ENCODE results near the gene NDUFAF7.
A peak's percentile ranks its signal among the peaks of the same experiment; 100 is the strongest.
"Not testable (repeated sequence)": the region's sequence is repeated elsewhere in the genome, so short reads cannot be mapped to it uniquely, and the experiment has no call there.

Gene NDUFAF7

GRCh38 chr2:37231241-37232130, at the start of gene NDUFAF7, which contains the start of gene CEBPZ:
Gene NDUFAF7, plus strand, starts transcription at chr2:37231658. Its CDS starts 48 bp downstream, at chr2:37231706.
Gene CEBPZ, minus strand, starts transcription at chr2:37231596. Its CDS starts 29 bp downstream, at chr2:37231567.
- peak; percentile 84 for DNase-seq (ENCODE audit: insufficient read length, low spot score)
- peak; percentile 94 for FAIRE-seq

- DNase-seq (ENCODE audit: insufficient read length, low spot score) (no peak), FAIRE-seq (no peak)
Observed at GRCh38 chr2:37181726-37182684, 49.5 kb upstream of the NDUFAF7 start.

GRCh38 chr2:37188570-37188969, 42.9 kb upstream of the NDUFAF7 start, which contains the start of gene SULT6B1:
Gene SULT6B1, minus strand, starts transcription at chr2:37188670. Its CDS starts 30 bp downstream, at chr2:37188640.
- FAIRE-seq (no peak), DNase-seq (ENCODE audit: insufficient read length, low spot score) (no peak)

- FAIRE-seq (no peak), DNase-seq (ENCODE audit: insufficient read length, low spot score) (no peak)
Observed at GRCh38 chr2:37189452-37190153, 41.9 kb upstream of the NDUFAF7 start.

GRCh38 chr2:37190290-37190689, 41.2 kb upstream of the NDUFAF7 start:
- FAIRE-seq (no peak), DNase-seq (ENCODE audit: insufficient read length, low spot score) (no peak)

GRCh38 chr2:37191253-37191652, 40.2 kb upstream of the NDUFAF7 start:
- FAIRE-seq (no peak), DNase-seq (ENCODE audit: insufficient read length, low spot score) (no peak)

- FAIRE-seq: no peak
Observed at GRCh38 chr2:37191747-37192146, 39.7 kb upstream of the NDUFAF7 start.

GRCh38 chr2:37192551-37192950, 38.9 kb upstream of the NDUFAF7 start:
- no peak for FAIRE-seq

More at GRCh38 chr2:37191747-37192146, 39.7 kb upstream of the NDUFAF7 start:
- no peak for DNase-seq (ENCODE audit: insufficient read length, low spot score)

GRCh38 chr2:37195862-37196319, 35.6 kb upstream of the NDUFAF7 start:
- FAIRE-seq; DNase-seq (ENCODE audit: insufficient read length, low spot score): not testable (repeated sequence)

More at GRCh38 chr2:37192551-37192950, 38.9 kb upstream of the NDUFAF7 start:
- DNase-seq (ENCODE audit: insufficient read length, low spot score): no peak

- DNase-seq (ENCODE audit: insufficient read length, low spot score) (peak; percentile 72), FAIRE-seq (peak; percentile 89)
Observed at GRCh38 chr2:37196320-37197195, 34.9 kb upstream of the NDUFAF7 start, which contains the start of gene CEBPZOS. Gene CEBPZOS, plus strand, starts transcription at chr2:37196496. Its CDS starts 3,209 bp downstream, at chr2:37199705.

- DNase-seq (ENCODE audit: insufficient read length, low spot score): no peak
- FAIRE-seq: no peak
Observed at GRCh38 chr2:37198681-37199065, 32.8 kb upstream of the NDUFAF7 start.

GRCh38 chr2:37201208-37201607, 30.2 kb upstream of the NDUFAF7 start:
- FAIRE-seq (no peak), DNase-seq (ENCODE audit: insufficient read length, low spot score) (no peak)

- FAIRE-seq (peak; percentile 14), DNase-seq (ENCODE audit: insufficient read length, low spot score) (no peak)
Observed at GRCh38 chr2:37201766-37202165, 29.7 kb upstream of the NDUFAF7 start.

- FAIRE-seq (no peak), DNase-seq (ENCODE audit: insufficient read length, low spot score) (no peak)
Observed at GRCh38 chr2:37203708-37204107, 27.8 kb upstream of the NDUFAF7 start.

- not testable (repeated sequence) for DNase-seq (ENCODE audit: insufficient read length, low spot score); FAIRE-seq
Observed at GRCh38 chr2:37205071-37205661, 26.3 kb upstream of the NDUFAF7 start.

GRCh38 chr2:37205689-37206341, 25.6 kb upstream of the NDUFAF7 start:
- DNase-seq (ENCODE audit: insufficient read length, low spot score) (no peak), FAIRE-seq (no peak)

- DNase-seq (ENCODE audit: insufficient read length, low spot score): not testable (repeated sequence)
- FAIRE-seq: peak; percentile 58
Observed at GRCh38 chr2:37206760-37207159, 24.7 kb upstream of the NDUFAF7 start.

GRCh38 chr2:37211212-37211611, 20.2 kb upstream of the NDUFAF7 start:
- DNase-seq (ENCODE audit: insufficient read length, low spot score): no peak
- FAIRE-seq: no peak

Data from GM19239 (cell line).